GM12864 (cell line): ENCODE results near the gene TAAR6.
A peak's percentile ranks its signal among the peaks of the same experiment; 100 is the strongest.
"Not testable (repeated sequence)": the region's sequence is repeated elsewhere in the genome, so short reads cannot be mapped to it uniquely, and the experiment has no call there.

ENCODE experiments used
- DNase-seq: peaks from one replicate; pipeline ENCODE4 v3.0.0-alpha.2; 2011; ENCODE audit warnings: low read depth
- H3K4me3 ChIP-seq: 2 replicates; pipeline ENCODE4 v1.5.1; 2011; ENCODE audit warnings: mild to moderate bottlenecking, low read depth, low read length, control low read depth
- TF ChIP-seq, protein P1 (sequence below): IDR thresholded peaks from 2 replicates; pipeline ENCODE4 v1.5.1; 2011; ENCODE audit warnings: low read depth, mild to moderate bottlenecking, moderate library complexity, low read length, control low read depth, inconsistent platforms; ENCODE audit errors: missing control alignments

TAAR6 gene

DNA sequence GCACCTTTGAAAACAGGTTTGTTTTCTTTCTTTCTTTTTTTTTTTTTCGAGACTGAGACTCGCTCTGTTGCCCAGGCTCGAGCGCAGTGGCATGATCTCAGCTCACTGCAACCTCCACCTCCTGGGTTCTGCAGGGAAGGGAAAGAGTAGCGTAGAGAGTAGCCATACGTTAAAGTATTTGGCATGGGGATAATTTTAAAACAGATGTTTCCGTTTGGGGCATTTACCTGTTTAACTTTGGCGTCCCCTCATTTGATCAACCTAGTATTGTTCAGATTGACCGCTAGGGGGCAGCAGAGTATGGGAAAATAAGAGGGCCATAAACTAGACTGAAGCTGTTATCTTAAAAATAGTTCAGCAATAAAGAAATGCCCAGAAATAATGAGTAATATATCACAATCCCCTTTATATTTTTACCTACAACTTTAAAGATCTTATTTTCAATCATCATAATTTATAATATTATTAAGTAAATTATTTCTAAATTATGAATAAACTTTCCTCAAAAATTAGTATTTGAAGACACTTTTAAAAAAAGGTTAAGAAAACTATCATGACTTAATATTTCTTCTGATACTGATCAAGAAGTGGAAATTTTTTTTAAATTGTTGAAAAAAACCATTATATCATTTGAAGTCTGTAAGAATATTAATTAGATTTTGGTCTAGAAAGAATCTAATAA, 39.7 kb upstream of the TAAR6 start:
- TF ChIP-seq, protein P1, sequence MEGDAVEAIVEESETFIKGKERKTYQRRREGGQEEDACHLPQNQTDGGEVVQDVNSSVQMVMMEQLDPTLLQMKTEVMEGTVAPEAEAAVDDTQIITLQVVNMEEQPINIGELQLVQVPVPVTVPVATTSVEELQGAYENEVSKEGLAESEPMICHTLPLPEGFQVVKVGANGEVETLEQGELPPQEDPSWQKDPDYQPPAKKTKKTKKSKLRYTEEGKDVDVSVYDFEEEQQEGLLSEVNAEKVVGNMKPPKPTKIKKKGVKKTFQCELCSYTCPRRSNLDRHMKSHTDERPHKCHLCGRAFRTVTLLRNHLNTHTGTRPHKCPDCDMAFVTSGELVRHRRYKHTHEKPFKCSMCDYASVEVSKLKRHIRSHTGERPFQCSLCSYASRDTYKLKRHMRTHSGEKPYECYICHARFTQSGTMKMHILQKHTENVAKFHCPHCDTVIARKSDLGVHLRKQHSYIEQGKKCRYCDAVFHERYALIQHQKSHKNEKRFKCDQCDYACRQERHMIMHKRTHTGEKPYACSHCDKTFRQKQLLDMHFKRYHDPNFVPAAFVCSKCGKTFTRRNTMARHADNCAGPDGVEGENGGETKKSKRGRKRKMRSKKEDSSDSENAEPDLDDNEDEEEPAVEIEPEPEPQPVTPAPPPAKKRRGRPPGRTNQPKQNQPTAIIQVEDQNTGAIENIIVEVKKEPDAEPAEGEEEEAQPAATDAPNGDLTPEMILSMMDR: peak; percentile 61
- H3K4me3 ChIP-seq: peak overlapping the region; percentile 42
- DNase-seq: peak; percentile 53

DNA sequence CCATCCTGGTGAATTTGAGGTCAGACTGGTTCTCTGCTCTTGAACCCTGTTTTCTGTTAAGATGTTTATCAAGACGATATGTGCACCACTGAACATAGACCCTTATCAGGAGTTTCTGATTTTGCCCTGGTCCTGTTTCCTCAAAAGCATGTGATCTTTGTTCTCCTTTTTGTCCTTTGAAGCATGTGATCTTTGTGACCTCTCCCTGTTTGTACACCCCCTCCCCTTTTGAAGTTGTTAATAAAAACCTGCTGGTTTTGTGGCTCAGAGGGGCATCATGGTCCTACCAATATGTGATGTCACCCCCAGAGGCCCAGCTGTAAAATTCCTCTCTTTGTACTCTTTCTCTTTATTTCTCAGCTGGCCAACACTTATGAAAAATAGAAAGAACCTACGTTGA, 35.6 kb upstream of the TAAR6 start:
- DNase-seq, H3K4me3 ChIP-seq: not testable (repeated sequence)

DNA sequence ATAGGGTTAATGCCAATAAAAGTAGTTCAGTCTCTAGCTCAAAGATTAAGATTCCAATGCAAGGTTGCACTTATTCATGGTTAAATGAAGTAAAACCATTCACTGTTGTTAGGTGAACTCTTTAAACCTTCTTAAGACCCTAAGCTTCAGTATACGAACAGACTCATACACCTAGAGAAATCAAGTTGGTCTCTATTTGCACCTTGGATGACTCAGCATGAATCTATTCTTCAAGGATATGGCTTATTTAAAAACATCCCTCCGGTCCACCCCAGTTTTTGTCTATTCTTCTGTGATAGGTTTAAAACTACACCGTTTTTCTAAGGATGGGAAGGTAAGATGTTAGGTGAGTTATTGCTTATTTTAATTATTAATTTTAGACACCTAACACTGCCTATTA, 33.0 kb upstream of the TAAR6 start:
- no peak for DNase-seq
- TF ChIP-seq, protein P1: no peak
- no peak overlapping the region for H3K4me3 ChIP-seq

DNA sequence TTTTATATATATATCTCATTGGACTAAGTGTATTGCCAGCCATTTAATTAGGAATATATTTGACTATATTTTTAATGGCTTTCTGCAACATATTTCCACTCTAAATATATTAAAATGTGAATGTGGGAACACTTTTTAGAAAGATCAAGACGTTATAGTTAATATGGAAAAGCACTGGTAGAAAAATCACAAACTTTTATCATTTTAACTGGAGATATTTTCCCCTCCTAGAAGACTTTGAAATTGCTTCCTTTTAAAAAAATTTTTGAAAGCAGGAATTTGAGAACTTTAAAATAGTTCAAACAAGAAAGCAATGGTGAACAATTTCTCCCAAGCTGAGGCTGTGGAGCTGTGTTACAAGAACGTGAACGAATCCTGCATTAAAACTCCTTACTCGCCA, 32.1 kb upstream of the TAAR6 start, which contains the start of gene TAAR9:
Gene TAAR9 (plus strand): TSS at position 301 of the 400 bp plus-strand sequence. CDS start 13 bp downstream, at position 314.
- H3K4me3 ChIP-seq: no peak within 1 kb of the TSS
- no peak for DNase-seq
- TF ChIP-seq, protein P1: no peak

DNA sequence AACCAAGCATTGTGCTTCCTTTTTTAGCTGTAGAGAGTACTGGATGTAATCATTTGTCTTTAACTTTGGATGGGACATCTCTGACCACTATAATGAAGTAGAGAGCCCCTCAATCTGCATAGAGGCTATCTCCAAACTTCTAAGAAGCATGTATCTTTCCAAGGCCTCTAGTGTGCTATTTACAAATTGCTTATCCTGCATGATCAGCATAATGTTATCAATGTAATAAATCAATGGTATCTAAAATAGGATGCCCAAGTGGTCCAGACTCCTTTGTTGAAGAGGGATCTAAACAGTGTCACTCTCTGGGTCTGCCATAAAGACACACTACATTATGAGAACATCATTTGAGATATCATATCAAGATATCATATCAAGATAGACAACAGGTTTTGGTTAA, 25.3 kb upstream of the TAAR6 start:
- TF ChIP-seq, protein P1: no peak
- no peak for DNase-seq

DNA sequence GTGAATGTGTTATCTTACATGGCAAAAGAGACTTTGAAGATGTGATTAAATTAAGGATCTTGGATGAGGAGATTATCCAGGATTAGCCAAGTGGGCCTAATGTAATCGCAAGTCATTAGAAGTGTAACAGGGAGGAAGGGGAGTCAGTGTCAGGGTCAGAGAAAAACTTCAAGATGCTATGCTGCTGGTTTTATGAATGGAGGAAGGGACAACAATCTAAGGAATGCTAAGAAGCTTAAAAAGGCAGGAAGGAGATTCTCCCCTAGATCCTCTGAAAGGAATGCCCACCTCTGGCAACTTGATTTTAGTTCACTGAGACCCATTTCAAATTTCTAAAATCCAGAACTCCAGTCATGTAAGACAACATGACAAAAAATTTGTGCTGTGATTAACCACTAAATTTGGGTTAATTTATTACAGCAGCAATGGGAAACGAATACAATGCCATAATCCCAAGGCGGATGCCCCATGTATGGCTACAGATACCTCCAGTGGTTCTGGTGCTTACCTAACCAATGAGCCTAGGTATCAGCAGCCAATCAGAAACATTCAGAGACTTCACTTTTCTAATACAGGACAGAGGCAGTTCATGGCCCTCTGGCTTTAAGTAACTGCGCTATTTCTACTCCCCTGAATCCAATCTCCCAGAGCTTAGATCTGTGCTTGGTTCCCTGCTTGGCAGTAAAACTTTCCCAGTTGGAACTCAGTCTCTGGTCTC, 21.2 kb upstream of the TAAR6 start:
- DNase-seq: no peak
- TF ChIP-seq, protein P1: no peak
- no peak overlapping the region for H3K4me3 ChIP-seq

More for the DNA sequence above, 25.3 kb upstream of the TAAR6 start:
- H3K4me3 ChIP-seq: no peak overlapping the region

DNA sequence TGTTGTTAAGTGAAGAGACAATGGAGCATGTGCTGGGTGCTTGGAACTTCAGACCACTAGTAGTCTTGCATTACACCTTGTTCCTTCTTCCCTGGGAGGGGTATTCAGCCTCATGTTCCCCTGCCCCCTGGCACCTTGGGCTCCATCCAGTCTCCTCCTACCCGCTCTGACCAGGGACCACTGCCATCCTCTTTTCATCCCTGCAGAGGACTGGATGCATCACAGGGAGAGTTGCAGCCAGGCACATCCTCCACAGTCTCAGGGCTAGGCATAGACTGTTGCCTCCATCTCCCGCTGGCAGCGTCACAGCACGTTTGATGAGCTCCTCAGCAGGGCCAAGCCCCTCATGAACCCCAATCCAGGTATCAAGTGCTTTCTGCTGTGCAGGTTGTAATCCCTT, 18.9 kb upstream of the TAAR6 start:
- TF ChIP-seq, protein P1: no peak
- DNase-seq: no peak
- no peak overlapping the region for H3K4me3 ChIP-seq
